PC-3 (cell line): ENCODE data around the gene ZNF554. TPM values are rescaled to one million over a fixed set of nuclear protein-coding genes. Genes with fewer than 3 reads are reported as not detected.

Experiments used
- ATAC-seq: fragments of 200-7000 bp; cut with Tn5 transposase; 2 replicates; pipeline ENCODE4 v1.9.1; 2020; ENCODE audit warnings: mild to moderate bottlenecking, moderate library complexity
- BruUV-seq: library from RNA; stranded (reverse); fragments of 400-500 nt; replicated peaks from 2 replicates; lab custom pipeline; 2021; lab: Mats Ljungman, UMichigan
- CTCF ChIA-PET: fragments of 300-600 bp; sonication (Branson Sonifier 250); formaldehyde crosslinking; loops from one replicate; lab custom pipeline; 2022; ENCODE audit warnings: antibody characterized with exemption; lab: Charles Lee
- POLR2A ChIA-PET: fragments of 300-600 bp; sonication (Branson Sonifier 250); formaldehyde crosslinking; loops from one replicate; lab custom pipeline; 2022; ENCODE audit warnings: antibody characterized with exemption; ENCODE audit not compliant: unreplicated experiment; lab: Charles Lee
- DNase-seq: peaks from one replicate; pipeline ENCODE4 v3.0.0-alpha.2; 2015
- H2AFZ ChIP-seq: fragments of 300-600 bp; sonication (generic); 2 replicates; pipeline ENCODE4 v1.6.0; 2016; ENCODE audit warnings: antibody characterized with exemption, low read length
- H3F3A ChIP-seq: fragments of 300-600 bp; sonication (generic); one replicate; pipeline ENCODE4 v1.6.0; 2017; ENCODE audit warnings: antibody characterized with exemption, low read length, control low read depth, mild to moderate bottlenecking; ENCODE audit not compliant: unreplicated experiment
- H3K27ac ChIP-seq: fragments of 300-600 bp; sonication (generic); 2 replicates; pipeline ENCODE4 v1.5.1; 2016; ENCODE audit warnings: mild to moderate bottlenecking, low read length
- H3K27me3 ChIP-seq: fragments of 300-600 bp; sonication (generic); 2 replicates; pipeline ENCODE4 v1.6.1; 2016; ENCODE audit warnings: low read length, mixed read lengths
- H3K36me3 ChIP-seq: fragments of 300-600 bp; sonication (generic); 2 replicates; pipeline ENCODE4 v1.6.1; 2016; ENCODE audit warnings: low read depth, mixed run types, low read length, mixed read lengths
- H3K4me1 ChIP-seq: fragments of 300-600 bp; sonication (generic); 2 replicates; pipeline ENCODE4 v1.5.1; 2016; ENCODE audit warnings: low read length; ENCODE audit not compliant: insufficient read depth
- H3K4me2 ChIP-seq: fragments of 300-600 bp; sonication (generic); 2 replicates; pipeline ENCODE4 v1.6.0; 2016; ENCODE audit warnings: low read length
- H3K4me3 ChIP-seq: fragments of 300-600 bp; sonication (generic); 2 replicates; pipeline ENCODE4 v1.5.1; 2016; ENCODE audit warnings: mild to moderate bottlenecking, low read length, mixed read lengths
- H3K79me2 ChIP-seq: fragments of 300-600 bp; sonication (generic); 2 replicates; pipeline ENCODE4 v1.6.1; 2017; ENCODE audit warnings: low read length, mixed read lengths
- H3K9ac ChIP-seq: fragments of 300-600 bp; sonication (generic); 2 replicates; pipeline ENCODE4 v1.6.0; 2016; ENCODE audit warnings: mild to moderate bottlenecking, low read length
- H3K9me2 ChIP-seq: fragments of 300-600 bp; sonication (generic); replicated peaks from 2 replicates; pipeline ENCODE4 v1.6.1; 2016; ENCODE audit warnings: mixed run types, low read length, mixed read lengths
- H3K9me3 ChIP-seq: fragments of 300-600 bp; sonication (generic); 2 replicates; pipeline ENCODE4 v1.6.1; 2016; ENCODE audit warnings: low read length, mixed read lengths
- H4K20me1 ChIP-seq: fragments of 300-600 bp; sonication (generic); 2 replicates; pipeline ENCODE4 v1.6.1; 2016; ENCODE audit warnings: low read length, mixed read lengths
- CTCF ChIP-seq: fragments of 300-600 bp; sonication (generic); conservative IDR thresholded peaks from 2 replicates; pipeline ENCODE4 v1.5.1; 2017; ENCODE audit warnings: antibody characterized with exemption, low read depth, mild to moderate bottlenecking, low read length
- EZH2 ChIP-seq: fragments of 300-600 bp; sonication (generic); IDR thresholded peaks from one replicate; pipeline ENCODE4 v1.6.1; 2017; ENCODE audit warnings: antibody characterized with exemption, mild to moderate bottlenecking, low read length; ENCODE audit not compliant: unreplicated experiment
- EZH2phosphoT487 ChIP-seq: fragments of 300-600 bp; sonication (generic); IDR thresholded peaks from 2 replicates; pipeline ENCODE4 v1.6.1; 2018; ENCODE audit warnings: mild to moderate bottlenecking, antibody characterized with exemption, low read length, borderline replicate concordance
- intact Hi-C: fragments of 100-400 bp; cut with micrococcal nuclease; formaldehyde crosslinking; loops from 2 replicates; pipeline ENCODE4 v1.9.0; 2023
- total RNA-seq: library from RNA; depleted of rRNA; stranded (reverse); fragments of >200 nt; gene quantifications from 2 replicates; pipeline ENCODE4 v1.2.3, GENCODE V29; 2014

Gene ZNF554
- total RNA-seq, 1 experiment from 2014 or later: 2.3 TPM

- no peak overlapping the region for H3K9ac ChIP-seq
- ChIA-PET POLR2A (no interaction called here), CTCF (no interaction called here)
- no peaks in the 10 kb centered on the region for H3K4me1 ChIP-seq
- H3K36me3 ChIP-seq: no peaks in the 10 kb centered on the region; the same call in 1 of the 2 replicates
- no peaks in the 10 kb centered on the region for H3K27me3 ChIP-seq
- no peaks in the 10 kb centered on the region for H3K79me2 ChIP-seq
- no peak for DNase-seq
- H3K4me2 ChIP-seq: no peak overlapping the region
- H3F3A ChIP-seq: no peaks in the 10 kb centered on the region
- no peak for ATAC-seq
- H3K9me2 ChIP-seq: no peaks in the 10 kb centered on the region
- no peaks in the 10 kb centered on the region for H3K9me3 ChIP-seq
- intact Hi-C loops: no loop called here
- H4K20me1 ChIP-seq: no peaks in the 10 kb centered on the region
- H3K27ac ChIP-seq: no peak overlapping the region
- no peak overlapping the region for H3K4me3 ChIP-seq
- TF ChIP-seq EZH2 (no peak), EZH2phosphoT487 (no peak), CTCF (no peak)
- H2AFZ ChIP-seq: no peak overlapping the region
- BruUV-seq: no TSS peak
Observed at GRCh38 chr19:2807379-2808128, 12.1 kb upstream of the ZNF554 start.

- TF ChIP-seq EZH2 (no peak), EZH2phosphoT487 (no peak), CTCF (no peak)
- Histone ChIP-seq H3K9ac (no peak overlapping the region), H4K20me1 (no peaks in the 10 kb centered on the region), H3K4me3 (no peak overlapping the region), H3K4me2 (no peak overlapping the region), H3K9me3 (no peaks in the 10 kb centered on the region), H3K36me3 (no peaks in the 10 kb centered on the region), H3K9me2 (no peaks in the 10 kb centered on the region), H3K4me1 (no peaks in the 10 kb centered on the region), H3K27ac (no peak overlapping the region), H3K27me3 (no peaks in the 10 kb centered on the region), H2AFZ (no peak overlapping the region), H3K79me2 (no peaks in the 10 kb centered on the region), H3F3A (no peaks in the 10 kb centered on the region)
- no peak for ATAC-seq
- DNase-seq: no peak
- CTCF ChIA-PET: no interaction called here
- no TSS peak for BruUV-seq
- intact Hi-C loops: no loop called here
- POLR2A ChIA-PET: no interaction called here
Observed at GRCh38 chr19:2808129-2808941, 11.3 kb upstream of the ZNF554 start.
